K562 (cell line): ENCODE results near the gene NXT1. TPM values are rescaled to one million over a fixed set of nuclear protein-coding genes. Genes with fewer than 3 reads are reported as not detected.

Source experiments
- ARID1B ChIP-seq: fragments of 450-650 bp; IDR thresholded peaks from 2 replicates; pipeline ENCODE4 v1.6.1; 2016; ENCODE audit warnings: antibody characterized with exemption, mild to moderate bottlenecking, inconsistent platforms
- CEBPG ChIP-seq, 3 experiments: fragments of 200-800 bp in 1 of 3; sonication (Bioruptor generic) in 1 of 3; sonication (generic) in 1 of 3; formaldehyde crosslinking in 1 of 3; IDR thresholded peaks in 2 of 3; conservative IDR thresholded peaks in 1 of 3; 2 replicates each; pipeline versions ENCODE4 v1.6.1 to v1.8.0; 2016 to 2022; ENCODE audit warnings: missing compliant biosample characterization in 2 of 3, missing genetic modification characterization in 2 of 3, mild to moderate bottlenecking in 1 of 3, missing genetic modification reagents in 1 of 3
- CSDE1 ChIP-seq, 2 experiments: fragments of 450-650 bp; IDR thresholded peaks; 2 replicates each; pipeline ENCODE4 v1.6.1; 2016; ENCODE audit warnings: mild to moderate bottlenecking in 1 of 2
- E2F1 ChIP-seq: sonication (generic); formaldehyde crosslinking; IDR thresholded peaks from 2 replicates; pipeline ENCODE4 v1.8.1; 2023; ENCODE audit warnings: mild to moderate bottlenecking, missing genetic modification reagents, moderate library complexity
- ELK1 ChIP-seq: sonication (generic); formaldehyde crosslinking; IDR thresholded peaks from 2 replicates; pipeline ENCODE4 v1.8.1; 2022; ENCODE audit warnings: missing genetic modification reagents
- EZH2 ChIP-seq: IDR thresholded peaks from 2 replicates; pipeline ENCODE4 v1.6.1; 2012; ENCODE audit warnings: low read depth, mild to moderate bottlenecking, inconsistent platforms, low read length, borderline replicate concordance
- HDAC8 ChIP-seq: fragments of 450-650 bp; IDR thresholded peaks from 2 replicates; pipeline ENCODE4 v1.6.1; 2016; ENCODE audit warnings: mild to moderate bottlenecking, missing genetic modification characterization, moderate library complexity, missing compliant biosample characterization
- HNRNPL ChIP-seq: fragments of 200-400 bp; formaldehyde crosslinking; IDR thresholded peaks from 2 replicates; pipeline ENCODE4 v1.6.1; 2017; ENCODE audit warnings: low read depth, mild to moderate bottlenecking, low read length
- KDM2B ChIP-seq: fragments of 250-450 bp; sonication (Bioruptor Pico); IDR thresholded peaks from 2 replicates; pipeline ENCODE4 v1.8.0; 2021; ENCODE audit warnings: mild to moderate bottlenecking, moderate library complexity
- KLF1 ChIP-seq: fragments of 450-650 bp; IDR thresholded peaks from 2 replicates; pipeline ENCODE4 v1.6.1; 2016; ENCODE audit warnings: missing genetic modification characterization, missing compliant biosample characterization
- KLF13 ChIP-seq: fragments of 450-650 bp; IDR thresholded peaks from 2 replicates; pipeline ENCODE4 v1.6.1; 2016; ENCODE audit warnings: missing genetic modification characterization, low read depth, mild to moderate bottlenecking, missing compliant biosample characterization, moderate library complexity, borderline replicate concordance
- LARP7 ChIP-seq: fragments of 450-650 bp; IDR thresholded peaks from 2 replicates; pipeline ENCODE4 v1.6.1; 2016
- MAZ ChIP-seq, 2 experiments: fragments of 450-650 bp in 1 of 2; sonication (generic) in 1 of 2; formaldehyde crosslinking; IDR thresholded peaks in 1 of 2; conservative IDR thresholded peaks in 1 of 2; 2 replicates each; pipeline versions ENCODE4 v1.4.0 to v1.5.0; 2020; ENCODE audit warnings: mild to moderate bottlenecking in 1 of 2, missing genetic modification reagents in 1 of 2
- MITF ChIP-seq: IDR thresholded peaks from 2 replicates; pipeline ENCODE4 v1.6.1; 2014; ENCODE audit warnings: antibody characterized with exemption
- POLR2A ChIP-seq: fragments of 450-650 bp; conservative IDR thresholded peaks from 2 replicates; pipeline ENCODE4 v1.6.1; 2016
- RBM25 ChIP-seq: fragments of 200-400 bp; formaldehyde crosslinking; IDR thresholded peaks from 2 replicates; pipeline ENCODE4 v1.6.1; 2018; ENCODE audit warnings: low read length, low read depth, moderate library complexity; ENCODE audit not compliant: severe bottlenecking
- RCOR1 ChIP-seq, 2 experiments: IDR thresholded peaks; 2 replicates each; pipeline ENCODE4 v1.6.1; 2012; ENCODE audit warnings: low read depth in 2 of 2, low read length in 2 of 2, borderline replicate concordance in 1 of 2, improper control_type of control experiment in 1 of 2
- TOE1 ChIP-seq, 2 experiments: fragments of 450-650 bp in 1 of 2; sonication (generic) in 1 of 2; formaldehyde crosslinking in 1 of 2; IDR thresholded peaks; 2 replicates each; pipeline versions ENCODE4 v1.7.1 to v1.8.0; 2016 to 2022; ENCODE audit warnings: borderline replicate concordance in 2 of 2, mild to moderate bottlenecking in 2 of 2, antibody characterized with exemption in 1 of 2, inconsistent platforms in 1 of 2, low read depth in 1 of 2, missing genetic modification reagents in 1 of 2, moderate library complexity in 1 of 2
- WHSC1 ChIP-seq: IDR thresholded peaks from one replicate; pipeline ENCODE4 v1.6.1; 2012; ENCODE audit warnings: low read length, control low read depth, inconsistent platforms
- ZNF143 ChIP-seq: sonication (generic); formaldehyde crosslinking; IDR thresholded peaks from 2 replicates; pipeline ENCODE4 v1.9.0; 2022; ENCODE audit warnings: mild to moderate bottlenecking, missing genetic modification reagents
- ZNF253 ChIP-seq: fragments of 250-450 bp; sonication (Bioruptor Pico); conservative IDR thresholded peaks from 2 replicates; pipeline ENCODE4 v1.6.1; 2021; ENCODE audit warnings: mild to moderate bottlenecking
- ZNF277 ChIP-seq: fragments of 250-450 bp; sonication (Bioruptor Pico); IDR thresholded peaks from 2 replicates; pipeline ENCODE4 v1.8.0; 2022; ENCODE audit warnings: inconsistent platforms, mild to moderate bottlenecking, moderate library complexity, borderline replicate concordance
- polyA plus RNA-seq, 8 experiments: library from polyadenylated mRNA; depleted of rRNA in 4 of 8; stranded (reverse) in 5 of 8; unstranded in 3 of 8; fragments of >200 nt; fragmentation: Nextera tagmentation in 2 of 8; fragmentation: Illumina TruSeq in 1 of 8; extraction: Ambion mirVana in 2 of 8; extraction: Trizol in 1 of 8; gene quantifications; 2 replicates each; pipeline versions ENCODE4 v1.2.1 to v1.2.3, GENCODE V29; 2011 to 2014; ENCODE audit warnings: inconsistent platforms in 1 of 8, missing spikeins in 1 of 8
- total RNA-seq, 7 experiments: library from RNA; depleted of rRNA in 6 of 7; stranded (reverse); fragments of >200 nt in 6 of 7; fragmentation: Illumina TruSeq in 2 of 7; extraction: Trizol in 2 of 7; gene quantifications; 2 replicates each; pipeline versions ENCODE4 v1.2.1 to v1.2.3, GENCODE V29; 2011 to 2021; ENCODE audit warnings: low replicate concordance in 1 of 7

NXT1 gene
- total and polyA plus RNA-seq, 9 of the 15 experiments (the other 6 are each of a cell fraction or from before 2014, with no cell fraction given): 7.7 to 50.9 (median 35.6) TPM

- peak; percentile 68 for TF ChIP-seq RBM25
- TF ChIP-seq KLF13: peak; percentile 41; the same call in 1 of the 2 replicates
- no peak for TF ChIP-seq ZNF253 (CRISPR knock-in tag)
- peak in 1 of 2 experiments; percentile 25; a peak in 1 of 4 replicates for TF ChIP-seq RCOR1 (IDR thresholded peaks at IDR 0.05; ENCODE audit: borderline replicate concordance in 1 of 2, low read depth in 2 of 2, low read length in 2 of 2)
- no peak for TF ChIP-seq WHSC1
- no peak for TF ChIP-seq E2F1 (CRISPR knock-in tag)
- no peak for TF ChIP-seq HDAC8 (tag)
- TF ChIP-seq LARP7: no peak
- no peak for TF ChIP-seq ZNF277 (CRISPR knock-in tag)
- TF ChIP-seq CEBPG (CRISPR knock-in tag; IDR thresholded peaks at IDR 0.05): no peak
- no peak for TF ChIP-seq CEBPG (tag; conservative IDR thresholded peaks at IDR 0.05 in 1 of 2, IDR thresholded peaks at IDR 0.05 in 1 of 2)
- TF ChIP-seq MITF: peak; percentile 45; the same call in 1 of the 2 replicates
- TF ChIP-seq POLR2A: peak; percentile 75
- peak in 1 of 2 experiments; percentile 72; a peak in 3 of 4 replicates for TF ChIP-seq MAZ (CRISPR knock-in tag; conservative IDR thresholded peaks at IDR 0.05 in 1 of 2, IDR thresholded peaks at IDR 0.05 in 1 of 2)
- TF ChIP-seq CSDE1 (IDR thresholded peaks at IDR 0.05): no peak
- TF ChIP-seq HNRNPL: 0 out of 2 replicates have a peak, but pooled peaks have one; percentile 41
- no peak for TF ChIP-seq ARID1B
- no peak for TF ChIP-seq ELK1 (CRISPR knock-in tag)
- TF ChIP-seq TOE1 (IDR thresholded peaks at IDR 0.05; ENCODE audit: borderline replicate concordance): peak; percentile 99
- TF ChIP-seq TOE1 (CRISPR knock-in tag; IDR thresholded peaks at IDR 0.05; ENCODE audit: borderline replicate concordance, low read depth): no peak
- TF ChIP-seq ZNF143 (CRISPR knock-in tag): no peak
- no peak for TF ChIP-seq EZH2
- TF ChIP-seq KLF1 (tag): no peak
- TF ChIP-seq KDM2B (CRISPR knock-in tag): 0 out of 2 replicates have a peak, but pooled peaks have one; percentile 20
These were observed 7.4 kb downstream of the NXT1 start (continued) for GRCh38 chr20:23357767-23358562.
